Transverse colon (tissue), 4 donors: ENCODE measurements around the gene SSB. TPM values are rescaled to one million over a fixed set of nuclear protein-coding genes. Genes with fewer than 3 reads are reported as not detected.

Experiments used
- DNase-seq: peaks from one replicate; pipeline ENCODE4 v3.0.0-alpha.2; 2019
- H3K27ac ChIP-seq, 4 donors: fragments of 200-600 bp; sonication (generic); 2 replicates each; pipeline ENCODE4 v1.5.1; 2016 to 2018; ENCODE audit warnings: inconsistent platforms in 4 of 4
- H3K27me3 ChIP-seq: fragments of 200-600 bp; sonication (generic); 2 replicates; pipeline ENCODE4 v1.5.1; 2017; ENCODE audit warnings: inconsistent platforms
- H3K36me3 ChIP-seq, 4 donors: fragments of 200-600 bp; sonication (generic); 2 replicates each; pipeline ENCODE4 v1.5.1; 2017 to 2019; ENCODE audit warnings: inconsistent platforms in 4 of 4
- H3K4me1 ChIP-seq, 4 donors: fragments of 200-600 bp; sonication (generic); 2 replicates each; pipeline ENCODE4 v1.5.1; 2017 to 2020; ENCODE audit warnings: inconsistent platforms in 4 of 4
- H3K4me3 ChIP-seq, 4 donors: fragments of 200-600 bp; sonication (generic); 1 replicate in 1 of 4; 2 replicates in 3 of 4; pipeline versions ENCODE4 v1.5.1 to v1.6.1; 2017 to 2019; ENCODE audit warnings: inconsistent platforms in 4 of 4
- H3K9me3 ChIP-seq, 2 donors: fragments of 200-600 bp; sonication (generic); 2 replicates each; pipeline ENCODE4 v1.5.1; 2017 to 2019; ENCODE audit warnings: inconsistent platforms in 2 of 2
- EP300 ChIP-seq: sonication (generic); formaldehyde crosslinking; IDR thresholded peaks from one replicate; pipeline ENCODE4 v1.6.1; 2017; ENCODE audit warnings: antibody characterized with exemption, low read depth
- POLR2A ChIP-seq: fragments of 450-650 bp; IDR thresholded peaks from one replicate; pipeline ENCODE4 v1.6.1; 2016; ENCODE audit warnings: antibody characterized with exemption, mild to moderate bottlenecking, moderate library complexity
- POLR2AphosphoS5 ChIP-seq, 3 donors: sonication (generic); formaldehyde crosslinking; IDR thresholded peaks; one replicate each; pipeline ENCODE4 v1.6.1; 2016; ENCODE audit warnings: antibody characterized with exemption in 3 of 3
- WGBS, 2 donors: methylation state at CpG; one replicate each; pipeline ENCODE4 v1.1.5; 2018; ENCODE audit warnings: low coverage in 1 of 2; 5-methylcytosine and 5-hydroxymethylcytosine counted together
- in situ Hi-C, 4 donors: fragments of 200-750 bp; cut with MboI; loops; one replicate each; pipeline versions ENCODE4 v1.15.0 to v1.15.1; 2017; ENCODE audit warnings: low sequenced_read_pairs in 3 of 4, low pct_ligation_motif_present in 1 of 4, low pct_unique_long_range_greater_than_20kb in 1 of 4
- intact Hi-C: fragments of 100-400 bp; cut with DNase I; formaldehyde crosslinking; loops from one replicate; pipeline ENCODE4 v1.15.1; 2023; ENCODE audit warnings: low total_unique reads
- total RNA-seq, 4 donors: library from RNA; depleted of rRNA; stranded (reverse); fragments of >200 nt; gene quantifications; one replicate each; pipeline ENCODE4 v1.1.0, GENCODE V29; 2016
- TF ChIP-seq, protein P1 (sequence below), 5 experiments: fragments of 200-600 bp in 3 of 5; fragments of 450-650 bp in 2 of 5; sonication (generic) in 3 of 5; IDR thresholded peaks; 1 replicate in 2 of 5; 2 replicates in 3 of 5; pipeline ENCODE4 v1.5.1; 2016 to 2017; ENCODE audit warnings: antibody characterized with exemption in 5 of 5, inconsistent platforms in 3 of 5, mild to moderate bottlenecking in 2 of 5, moderate library complexity in 1 of 5

The SSB gene
- total RNA-seq, 4 donors from 2014 or later = 28.3 to 55.3 (median 30.3) TPM

GRCh38 chr2:169761251-169761969 lies 37.3 kb upstream of the SSB start:
- Histone ChIP-seq H3K4me3 (no peak overlapping the region), H3K36me3 (no peaks in the 10 kb centered on the region), H3K4me1 (no peaks in the 10 kb centered on the region), H3K9me3 (no peaks in the 10 kb centered on the region), H3K27ac (no peak overlapping the region), H3K27me3 (no peaks in the 10 kb centered on the region)
- no peak for TF ChIP-seq EP300
- TF ChIP-seq, protein P1, sequence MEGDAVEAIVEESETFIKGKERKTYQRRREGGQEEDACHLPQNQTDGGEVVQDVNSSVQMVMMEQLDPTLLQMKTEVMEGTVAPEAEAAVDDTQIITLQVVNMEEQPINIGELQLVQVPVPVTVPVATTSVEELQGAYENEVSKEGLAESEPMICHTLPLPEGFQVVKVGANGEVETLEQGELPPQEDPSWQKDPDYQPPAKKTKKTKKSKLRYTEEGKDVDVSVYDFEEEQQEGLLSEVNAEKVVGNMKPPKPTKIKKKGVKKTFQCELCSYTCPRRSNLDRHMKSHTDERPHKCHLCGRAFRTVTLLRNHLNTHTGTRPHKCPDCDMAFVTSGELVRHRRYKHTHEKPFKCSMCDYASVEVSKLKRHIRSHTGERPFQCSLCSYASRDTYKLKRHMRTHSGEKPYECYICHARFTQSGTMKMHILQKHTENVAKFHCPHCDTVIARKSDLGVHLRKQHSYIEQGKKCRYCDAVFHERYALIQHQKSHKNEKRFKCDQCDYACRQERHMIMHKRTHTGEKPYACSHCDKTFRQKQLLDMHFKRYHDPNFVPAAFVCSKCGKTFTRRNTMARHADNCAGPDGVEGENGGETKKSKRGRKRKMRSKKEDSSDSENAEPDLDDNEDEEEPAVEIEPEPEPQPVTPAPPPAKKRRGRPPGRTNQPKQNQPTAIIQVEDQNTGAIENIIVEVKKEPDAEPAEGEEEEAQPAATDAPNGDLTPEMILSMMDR (IDR thresholded peaks at IDR 0.05) = no peak
- no peak for TF ChIP-seq POLR2AphosphoS5 (IDR thresholded peaks at IDR 0.05)
- no peak for TF ChIP-seq POLR2A
- intact Hi-C loops = no loop called here
- no peak for DNase-seq
- WGBS, 2 donors = 83 to 87% methylated on average over 7 to 9 of the region's 9 CpGs
- in situ Hi-C loops = no loop called here

DNA sequence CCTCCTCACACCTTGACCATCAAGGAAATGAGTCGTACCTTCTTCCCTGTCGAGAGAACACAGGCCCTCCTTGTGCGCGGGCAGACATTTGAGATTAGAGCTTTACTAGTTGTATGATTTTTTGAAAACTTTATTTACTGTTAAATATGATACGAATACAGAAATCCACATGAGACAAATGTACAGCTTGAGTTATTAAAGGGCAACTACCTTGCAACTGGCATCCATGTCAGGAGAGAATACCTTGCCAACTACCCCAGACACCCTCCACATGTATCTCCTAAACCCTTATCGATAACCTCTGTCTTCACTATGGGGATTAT lies 36.7 kb upstream of the SSB start:
- 69 to 86% methylated on average over 6 of the region's 6 CpGs for WGBS, 2 donors
- H3K36me3 ChIP-seq = no peaks in the 10 kb centered on the region
- TF ChIP-seq POLR2A (no peak), EP300 (no peak), POLR2AphosphoS5 (IDR thresholded peaks at IDR 0.05) (no peak)
- TF ChIP-seq, protein P1 (IDR thresholded peaks at IDR 0.05) = no peak
- H3K4me3 ChIP-seq = no peak overlapping the region
- H3K27ac ChIP-seq = no peak overlapping the region
- peaks cover 0 to under 1% (median 0%) of the 10 kb centered on the region in 4 donors for H3K4me1 ChIP-seq
- intact Hi-C loops = no loop called here
- H3K27me3 ChIP-seq = no peaks in the 10 kb centered on the region
- in situ Hi-C loops = no loop called here
- DNase-seq = no peak
- no peaks in the 10 kb centered on the region for H3K9me3 ChIP-seq

- Histone ChIP-seq H3K4me3 (no peak overlapping the region), H3K27ac (no peak overlapping the region), H3K27me3 (peaks cover 19% of the 10 kb centered on the region), H3K9me3 (no peaks in the 10 kb centered on the region), H3K4me1 (peaks cover 0 to 5% (median 1%) of the 10 kb centered on the region in 4 donors), H3K36me3 (no peaks in the 10 kb centered on the region)
- in situ Hi-C loops = no loop called here
- TF ChIP-seq EP300 (no peak), POLR2AphosphoS5 (IDR thresholded peaks at IDR 0.05) (no peak), POLR2A (no peak)
- no peak for DNase-seq
- WGBS, 2 donors = 88 to 90% methylated on average over 6 of the region's 6 CpGs
- intact Hi-C loops = no loop called here
Measured at GRCh38 chr2:169765523-169765922, 33.1 kb upstream of the SSB start.

GRCh38 chr2:169767243-169767888 lies 31.3 kb upstream of the SSB start:
- peak; percentile 64 for DNase-seq
- no peaks in the 10 kb centered on the region for H3K9me3 ChIP-seq
- peaks cover 19% of the 10 kb centered on the region for H3K27me3 ChIP-seq
- no peak overlapping the region for H3K27ac ChIP-seq
- in situ Hi-C loops (no loop called here), intact Hi-C loops (no loop called here)
- 23 to 80% methylated on average over 1 to 12 of the region's 12 CpGs for WGBS, 2 donors
- no peak overlapping the region for H3K4me3 ChIP-seq
- H3K36me3 ChIP-seq = no peaks in the 10 kb centered on the region
- peaks cover 0 to 5% (median 1%) of the 10 kb centered on the region in 4 donors for H3K4me1 ChIP-seq
- TF ChIP-seq, protein P1 (IDR thresholded peaks at IDR 0.05) = peak; percentile 70 to 80 (median 73)
- no peak for TF ChIP-seq POLR2A
- no peak for TF ChIP-seq POLR2AphosphoS5 (IDR thresholded peaks at IDR 0.05)
- no peak for TF ChIP-seq EP300
